NCI-H2081 treated with DMSO at 0.1 percent for 48 hours (cell line): ENCODE measurements around the gene VWA5B2.
A peak's percentile ranks its signal among the peaks of the same experiment; 100 is the strongest.
"Not testable (repeated sequence)": the region's sequence is repeated elsewhere in the genome, so short reads cannot be mapped to it uniquely, and the experiment has no call there.

Experiments used
- DNase-seq: peaks from one replicate; lab custom pipeline; 2025; lab: John Stamatoyannopoulos, UW

The VWA5B2 gene

DNA sequence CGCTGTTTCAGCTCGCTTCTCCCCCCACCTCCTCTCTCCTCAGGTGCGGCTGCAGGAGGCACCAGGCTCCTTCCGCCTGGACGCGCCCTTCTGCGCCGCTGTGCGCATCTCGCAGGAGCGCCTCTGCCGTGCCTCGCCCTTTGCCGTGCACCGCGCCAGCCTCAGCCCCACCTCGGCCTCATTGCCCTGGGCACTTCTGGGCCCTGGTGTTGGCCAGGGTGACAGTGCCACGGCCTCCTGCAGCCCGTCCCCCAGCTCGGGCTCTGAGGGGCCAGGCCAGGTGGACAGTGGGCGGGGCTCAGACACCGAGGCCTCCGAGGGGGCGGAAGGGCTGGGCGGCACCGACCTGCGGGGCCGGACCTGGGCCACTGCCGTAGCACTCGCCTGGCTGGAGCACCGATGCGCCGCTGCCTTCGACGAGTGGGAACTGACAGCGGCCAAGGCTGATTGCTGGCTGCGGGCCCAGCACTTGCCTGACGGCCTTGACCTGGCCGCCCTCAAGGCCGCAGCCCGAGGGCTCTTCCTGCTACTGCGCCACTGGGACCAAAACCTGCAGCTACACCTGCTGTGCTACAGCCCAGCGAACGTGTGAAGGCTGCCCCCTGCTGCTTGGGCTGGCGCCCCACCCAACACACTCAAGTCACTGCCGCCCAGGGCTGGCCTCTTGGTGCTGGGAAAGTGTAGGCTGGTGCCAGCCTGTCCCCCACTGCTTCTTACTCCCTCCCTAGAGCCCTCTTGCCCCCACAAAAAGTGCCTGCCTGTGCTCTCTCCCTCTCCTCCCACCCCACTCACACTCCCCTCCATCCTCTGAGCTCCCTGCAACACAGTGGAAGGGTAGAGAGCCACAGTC, 12.3 kb downstream of the VWA5B2 start:
- no peak for DNase-seq

DNA sequence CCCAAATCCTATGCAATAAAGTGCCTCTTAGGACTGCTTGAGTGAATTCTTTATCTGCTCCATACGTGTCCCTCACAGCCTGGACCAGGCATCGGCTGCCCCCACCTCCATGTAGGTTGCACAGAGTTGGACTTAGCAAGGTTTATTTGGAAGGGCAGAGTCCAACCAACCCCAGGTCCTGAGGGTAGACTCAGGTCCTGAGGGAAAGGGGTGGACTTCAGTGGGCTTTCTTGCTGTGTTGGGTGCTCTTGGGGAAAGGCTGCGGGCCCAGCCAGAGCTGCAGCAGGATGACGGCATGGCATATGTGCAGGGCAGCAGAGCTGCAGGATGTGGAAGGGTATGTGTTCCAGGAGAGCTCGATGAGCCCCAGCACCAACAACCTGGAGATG, 12.9 kb downstream of the VWA5B2 start:
- DNase-seq: no peak

DNA sequence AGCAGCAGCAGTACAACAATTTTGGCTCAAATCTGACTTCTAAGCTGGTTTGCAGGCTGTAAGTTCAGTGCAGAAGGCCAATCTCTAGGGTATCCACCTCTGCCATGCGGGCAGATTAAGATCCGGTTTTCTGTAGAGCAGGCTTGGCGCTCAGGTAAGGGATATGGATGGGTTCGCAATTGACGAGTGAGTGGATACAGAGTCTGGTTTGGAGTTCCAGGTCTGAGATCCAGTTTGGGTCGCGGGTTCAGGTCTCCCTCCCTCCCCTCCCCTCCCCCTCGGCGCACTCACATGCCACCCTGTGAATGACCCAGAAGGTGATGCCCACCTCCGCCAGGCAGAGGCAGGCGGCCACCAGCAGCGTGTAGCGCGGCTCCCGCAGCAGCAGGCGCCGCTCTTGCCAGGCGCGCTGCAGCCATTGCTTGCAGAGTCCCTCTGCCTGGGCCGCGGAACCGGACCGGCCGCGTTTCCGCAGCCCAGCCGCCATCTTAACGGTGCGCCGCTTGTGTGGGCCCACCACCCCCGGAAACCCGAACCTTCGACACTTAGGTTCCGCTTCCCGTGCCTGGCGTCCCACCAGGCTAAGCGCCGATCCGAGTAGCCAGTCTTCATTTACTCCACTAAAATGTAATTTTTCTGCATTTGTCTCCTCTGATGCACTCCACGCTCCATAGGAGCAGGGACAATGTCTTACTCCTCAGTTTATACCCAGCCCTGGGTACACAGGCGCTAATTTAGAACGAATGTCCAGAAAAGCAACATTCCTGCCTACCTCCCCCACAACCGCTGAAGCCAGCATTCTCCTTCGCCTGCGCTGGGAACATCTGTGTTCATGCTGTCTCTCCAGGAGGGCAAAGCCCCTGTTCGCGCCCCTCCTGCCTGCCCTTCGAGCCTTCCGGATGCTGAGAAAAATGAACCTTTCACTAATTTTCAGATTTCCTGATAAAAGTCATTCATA, 19.3 kb downstream of the VWA5B2 start, which contains the start of gene ALG3:
Gene ALG3, minus strand, starts transcription at position 509 of the 958 bp plus-strand sequence. Its CDS starts 22 bp downstream, at position 487.
- DNase-seq: peak; percentile 39

DNA sequence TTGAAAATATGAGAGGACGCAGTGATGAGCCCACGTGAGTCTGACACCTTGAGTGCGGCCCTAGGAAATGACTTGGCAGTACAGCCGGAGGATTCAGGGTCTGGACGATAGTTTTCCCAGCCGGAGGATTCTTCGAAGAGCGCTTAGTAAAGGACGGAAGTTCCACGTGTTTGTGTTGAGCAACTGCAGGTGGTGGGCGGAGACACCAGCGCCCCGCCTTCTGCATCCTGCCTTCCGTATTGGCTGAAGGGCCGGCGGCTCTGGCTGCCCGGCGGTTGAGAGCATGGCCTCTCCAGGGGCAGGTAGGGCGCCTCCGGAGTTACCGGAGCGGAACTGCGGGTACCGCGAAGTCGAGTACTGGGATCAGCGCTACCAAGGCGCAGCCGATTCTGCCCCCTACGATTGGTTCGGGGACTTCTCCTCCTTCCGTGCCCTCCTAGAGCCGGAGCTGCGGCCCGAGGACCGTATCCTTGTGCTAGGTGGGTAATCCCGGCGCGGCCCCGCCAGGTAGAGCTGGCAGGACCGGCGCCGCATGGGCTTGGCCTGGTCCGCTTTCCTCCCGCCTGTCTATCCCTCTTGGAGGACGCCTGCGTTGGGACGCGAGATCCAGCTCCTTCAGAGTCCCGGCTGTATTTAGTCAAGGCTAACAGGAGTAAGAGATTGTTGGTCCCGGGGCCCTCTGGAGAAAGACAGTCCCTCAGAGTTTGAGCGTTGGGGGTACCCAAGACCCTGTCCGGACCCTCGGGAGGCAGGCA, 20.2 kb downstream of the VWA5B2 start, which contains the start of gene EEF1AKMT4:
Gene EEF1AKMT4, plus strand, starts transcription at position 261 of the 755 bp plus-strand sequence. Its CDS starts 23 bp downstream, at position 284.
- peak; percentile 98 for DNase-seq

DNA sequence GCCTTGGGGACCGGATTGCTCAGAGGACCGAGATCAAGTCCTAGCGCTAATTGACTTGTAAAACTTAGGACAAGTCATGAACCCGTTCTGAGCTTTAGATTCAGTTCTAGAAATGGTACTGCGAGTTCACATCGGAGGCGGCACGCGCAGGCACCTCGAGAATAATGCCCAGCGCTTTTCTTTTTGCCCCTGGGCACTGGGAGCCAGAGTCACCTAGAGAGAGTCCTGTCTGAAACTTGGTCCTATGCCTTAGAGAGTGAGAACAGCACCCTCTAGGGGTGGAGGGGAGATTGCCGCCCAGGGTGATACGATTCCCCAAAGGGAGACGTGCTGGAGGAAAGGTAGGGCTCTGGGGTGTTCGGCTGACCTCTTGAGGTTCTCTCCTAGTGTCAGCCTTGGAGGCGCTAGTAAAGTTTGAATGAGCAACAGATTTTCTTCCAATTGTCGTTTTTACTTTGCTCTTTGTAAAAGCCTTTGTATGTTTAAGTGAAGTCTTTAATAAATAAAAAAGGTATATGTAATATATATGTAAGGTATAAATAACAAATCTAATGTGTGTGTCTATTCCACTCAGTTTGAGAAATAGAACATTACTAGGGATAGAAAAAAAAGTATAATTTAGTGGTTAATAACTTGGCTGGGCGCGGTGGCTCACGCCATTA, 20.9 kb downstream of the VWA5B2 start:
- DNase-seq: peak; percentile 91

DNA sequence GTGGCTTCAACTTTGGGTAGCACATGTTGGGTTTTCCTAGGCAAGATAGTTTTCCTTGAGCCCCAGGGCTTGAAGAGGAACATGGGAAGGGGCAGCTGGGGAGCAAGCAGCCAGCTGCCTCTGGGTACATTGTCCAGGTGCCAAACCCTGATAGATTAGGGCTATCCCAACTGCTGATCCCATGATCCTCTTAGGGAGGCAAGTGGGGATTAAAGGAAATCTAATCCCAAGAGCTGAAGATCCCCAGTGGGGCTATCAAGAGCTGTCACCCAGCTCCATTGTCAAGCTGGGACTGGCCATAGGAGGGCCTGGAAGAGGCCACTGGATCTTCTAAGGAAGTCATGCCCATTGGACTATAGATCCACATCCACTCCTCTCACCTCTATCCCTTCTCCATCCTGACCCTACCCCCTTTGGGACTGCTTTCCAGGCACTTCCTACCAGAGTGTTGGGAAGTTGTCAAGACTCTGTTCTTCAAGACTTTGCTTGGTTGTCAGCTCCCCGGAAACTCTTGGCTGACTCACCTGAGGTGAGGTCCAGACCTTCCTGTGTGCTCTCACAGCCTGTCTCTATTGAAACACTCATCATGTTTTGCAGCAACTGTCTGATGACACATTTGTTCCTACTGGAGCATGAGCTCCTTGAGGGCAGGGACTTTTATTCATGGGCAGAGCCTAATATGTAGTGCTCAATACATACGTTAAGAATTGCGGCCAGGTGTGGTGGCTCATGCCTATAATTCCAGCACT, 26.1 kb downstream of the VWA5B2 start:
- no peak for DNase-seq

DNA sequence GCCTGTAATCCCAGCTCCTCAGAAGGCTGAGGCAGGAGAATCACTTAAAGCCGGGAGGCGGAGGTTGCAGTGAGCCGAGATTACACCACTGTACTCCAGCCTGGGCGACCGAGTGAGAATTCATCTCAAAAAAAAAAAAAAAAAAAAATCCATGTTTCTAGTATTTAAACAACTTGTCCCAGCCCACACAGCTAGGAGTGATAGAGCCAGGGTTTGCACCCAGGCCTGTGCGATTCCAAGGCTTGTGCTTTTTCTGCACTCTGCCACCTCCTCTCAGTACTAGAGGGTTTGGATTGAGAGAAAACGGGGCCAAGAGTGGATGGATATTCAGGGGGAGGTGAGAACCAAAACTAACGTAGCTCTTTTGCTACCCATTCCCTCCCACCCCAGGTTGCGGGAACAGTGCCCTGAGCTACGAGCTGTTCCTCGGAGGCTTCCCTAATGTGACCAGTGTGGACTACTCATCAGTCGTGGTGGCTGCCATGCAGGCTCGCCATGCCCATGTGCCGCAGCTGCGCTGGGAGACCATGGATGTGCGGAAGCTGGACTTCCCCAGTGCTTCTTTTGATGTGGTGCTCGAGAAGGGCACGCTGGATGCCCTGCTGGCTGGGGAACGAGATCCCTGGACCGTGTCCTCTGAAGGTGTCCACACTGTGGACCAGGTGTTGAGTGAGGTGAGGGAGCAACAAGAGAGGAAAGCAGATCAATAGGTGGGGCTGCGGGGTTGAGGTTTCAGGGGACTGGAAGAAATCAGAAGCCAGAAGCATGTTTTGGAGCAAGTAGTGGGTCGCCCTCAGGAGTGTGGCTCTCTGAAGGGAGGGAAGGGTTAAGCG, 27.9 kb downstream of the VWA5B2 start:
- no peak for DNase-seq

DNA sequence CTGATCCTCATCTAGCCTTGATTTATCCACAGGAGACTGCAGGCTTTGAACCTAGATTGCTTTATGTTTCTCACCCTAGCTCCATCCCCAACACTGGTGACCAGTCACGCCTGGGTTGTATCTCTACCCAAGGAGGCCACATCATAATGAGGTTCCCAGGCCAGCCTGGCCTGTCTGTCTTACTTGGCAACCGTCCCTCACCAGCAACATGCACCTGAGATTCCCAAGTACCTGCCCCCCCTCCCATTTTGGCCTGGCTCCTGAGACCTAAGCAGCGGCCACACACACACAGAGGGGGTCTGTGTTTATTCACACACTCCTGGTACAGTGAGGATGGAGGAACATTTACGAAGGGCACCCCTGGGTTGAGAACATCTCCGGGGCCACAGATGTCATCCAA, 29.5 kb downstream of the VWA5B2 start:
- no peak for DNase-seq

DNA sequence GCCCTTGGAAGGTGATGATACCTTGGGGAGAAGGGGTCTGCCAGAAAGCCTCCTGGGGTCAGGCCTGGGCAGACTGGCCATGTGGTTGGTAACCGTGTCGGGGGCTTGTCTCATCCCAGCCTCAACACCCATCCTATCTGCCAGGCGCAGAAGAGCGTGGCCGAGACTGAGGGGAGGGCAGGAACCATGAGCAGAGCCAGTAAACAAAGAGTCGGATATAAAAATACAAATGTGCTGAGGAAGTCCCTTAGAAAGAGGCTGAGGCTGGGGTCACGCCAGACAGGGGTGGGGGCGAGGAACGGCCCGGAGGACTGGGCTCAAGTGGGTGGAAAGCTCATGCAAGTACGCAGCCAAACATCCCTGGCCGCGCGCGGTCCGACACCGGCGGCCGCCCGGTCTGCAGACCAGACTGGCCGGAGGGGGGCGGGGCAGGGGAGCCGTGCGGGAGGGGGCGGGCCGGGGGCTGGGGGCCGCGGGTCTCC, 30.1 kb downstream of the VWA5B2 start:
- no peak for DNase-seq

DNA sequence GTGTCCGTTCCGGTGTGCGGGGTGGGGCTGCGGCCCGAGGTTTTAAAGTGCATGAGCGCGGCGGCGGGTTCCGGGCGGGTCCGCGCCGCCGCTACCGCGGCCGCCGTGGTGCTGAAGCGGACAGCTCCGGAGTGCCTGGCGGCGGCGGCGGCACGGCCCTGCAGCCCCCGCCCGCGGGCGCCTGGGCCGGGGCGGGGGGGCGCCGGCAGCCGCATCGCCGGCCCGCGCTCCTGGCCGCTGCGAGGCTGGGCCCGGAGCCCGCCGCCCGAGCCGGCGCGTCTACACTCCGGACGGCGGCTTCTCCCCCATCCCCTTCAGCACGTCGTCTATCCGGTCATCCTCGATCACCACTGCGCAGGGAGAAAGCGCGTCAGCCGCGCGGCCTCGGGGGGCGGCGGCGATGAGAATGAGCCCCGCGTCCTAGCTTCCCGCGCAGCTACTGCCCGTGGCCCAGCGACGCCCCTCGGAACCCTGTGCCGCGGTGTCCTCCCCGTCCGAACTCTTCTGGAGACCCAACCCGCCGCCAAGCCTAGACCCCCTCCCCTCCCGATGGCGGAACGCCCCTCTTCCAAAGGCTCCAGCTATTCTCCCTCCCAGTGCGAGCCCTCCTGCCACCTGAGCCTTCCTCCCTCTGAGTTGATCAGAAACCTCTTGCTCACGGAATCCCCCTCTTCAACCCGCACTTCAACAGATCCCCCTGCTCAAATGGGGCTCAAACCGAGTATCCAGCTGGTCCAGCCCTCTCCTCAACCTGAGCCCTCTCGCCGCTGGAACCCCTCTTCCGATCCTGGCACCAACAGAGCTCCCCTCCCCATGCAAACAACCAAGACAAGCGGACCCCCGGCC, 30.7 kb downstream of the VWA5B2 start:
- no peak for DNase-seq

DNA sequence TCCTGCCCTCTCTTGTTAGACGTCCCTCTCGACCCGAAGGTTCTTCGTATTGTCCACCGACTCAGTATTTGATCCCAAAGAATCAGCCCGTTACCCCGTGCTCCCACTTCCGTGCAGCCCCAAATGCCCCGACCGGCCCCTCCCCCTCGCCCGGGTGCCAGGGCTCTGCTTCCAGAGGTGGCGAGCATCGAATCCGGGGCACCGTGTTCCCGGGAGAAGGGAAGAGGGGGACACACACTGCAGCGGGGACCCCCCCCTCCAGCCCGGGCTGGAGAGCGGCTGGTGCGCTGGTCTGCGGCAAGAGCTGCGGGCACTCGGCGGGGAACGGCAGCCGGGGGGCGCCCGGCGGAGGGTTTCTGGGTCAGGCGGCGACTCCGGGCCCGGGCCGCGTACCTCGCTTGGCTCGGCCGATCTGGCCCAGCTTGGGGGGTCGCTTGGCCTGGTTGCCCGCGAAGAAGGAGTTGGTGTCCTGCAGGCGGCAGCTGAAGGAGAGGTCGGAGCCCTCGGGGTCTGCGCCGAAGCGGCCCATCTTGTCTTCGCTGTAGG, 31.4 kb downstream of the VWA5B2 start:
- no peak for DNase-seq

DNA sequence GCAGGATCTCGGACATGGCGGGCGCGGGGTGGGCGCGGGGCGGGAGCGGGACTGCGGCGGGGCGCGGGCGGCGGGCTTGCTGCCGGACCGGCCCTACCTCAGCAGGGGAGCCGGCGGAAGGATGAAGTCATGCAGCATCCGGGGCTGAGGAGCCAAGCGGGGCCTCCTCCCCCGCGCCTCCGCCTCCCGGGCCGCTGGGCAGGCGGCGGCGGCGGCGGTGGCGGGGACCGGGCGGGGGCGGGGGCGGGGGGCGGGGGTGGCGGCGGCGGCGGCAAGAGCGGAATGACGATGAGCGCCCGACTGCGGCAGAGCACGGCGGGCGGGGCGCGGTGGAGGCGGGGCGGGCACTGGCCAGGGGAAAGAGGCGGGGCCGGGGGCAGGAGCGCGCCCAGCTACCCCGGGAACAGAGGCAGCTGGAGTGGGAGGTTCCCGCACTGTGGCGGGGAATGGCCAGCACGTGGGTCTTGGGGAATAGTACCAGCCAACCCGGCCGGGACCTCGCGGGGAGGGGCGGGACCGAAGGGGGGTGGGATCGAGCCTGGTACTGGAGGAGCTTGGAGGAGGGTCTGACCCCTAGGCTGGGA, 32.0 kb downstream of the VWA5B2 start, which contains the start of gene CAMK2N2:
Gene CAMK2N2, minus strand, starts transcription at position 284 of the 584 bp plus-strand sequence. Its CDS starts 268 bp downstream, at position 16.
- peak; percentile 80 for DNase-seq

DNA sequence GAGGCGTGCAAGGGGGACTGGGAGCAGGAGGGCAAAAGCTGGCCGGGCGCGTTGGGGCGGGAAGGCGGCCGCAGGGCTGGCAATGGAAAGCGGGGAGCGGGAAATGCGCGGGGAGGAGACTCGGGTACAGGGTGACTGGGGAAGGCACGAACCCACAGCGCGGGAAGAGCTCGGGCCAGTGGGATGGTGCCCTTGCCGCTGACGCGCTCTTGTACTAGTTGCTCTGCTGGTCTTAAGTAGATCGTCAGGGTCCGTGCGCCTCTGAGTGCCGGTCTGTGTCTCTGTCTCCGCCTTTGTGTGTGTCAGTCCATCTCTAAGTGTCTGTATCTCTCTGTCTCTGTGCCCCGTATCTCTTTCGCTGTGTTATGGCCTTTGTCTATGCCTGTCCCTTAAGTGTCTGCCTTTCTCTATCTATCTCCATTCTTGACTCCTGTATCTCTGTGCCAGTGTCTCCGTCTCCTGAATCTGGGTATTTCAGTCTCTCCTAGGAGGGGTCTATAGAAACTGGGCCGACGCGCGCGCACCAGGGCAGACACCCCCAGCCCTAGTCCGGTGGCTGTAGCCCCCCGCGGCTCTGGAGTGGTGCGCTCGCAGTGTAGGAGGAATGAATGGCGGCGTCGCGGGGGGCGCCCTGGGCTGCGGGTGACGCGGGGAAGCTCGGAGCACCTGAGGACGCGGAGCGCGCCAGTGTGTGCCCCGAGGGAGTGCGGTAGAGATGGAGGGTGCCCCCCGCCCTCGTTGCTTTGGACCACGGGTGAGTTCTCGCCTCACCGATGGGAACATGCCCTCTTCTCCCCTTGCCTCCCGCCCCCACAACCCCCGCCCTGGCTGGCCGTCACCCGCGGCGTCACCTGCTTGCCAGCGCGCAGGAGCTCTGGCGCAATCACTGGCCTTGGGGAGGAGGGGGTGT, 32.7 kb downstream of the VWA5B2 start:
- DNase-seq: peak; percentile 53

DNA sequence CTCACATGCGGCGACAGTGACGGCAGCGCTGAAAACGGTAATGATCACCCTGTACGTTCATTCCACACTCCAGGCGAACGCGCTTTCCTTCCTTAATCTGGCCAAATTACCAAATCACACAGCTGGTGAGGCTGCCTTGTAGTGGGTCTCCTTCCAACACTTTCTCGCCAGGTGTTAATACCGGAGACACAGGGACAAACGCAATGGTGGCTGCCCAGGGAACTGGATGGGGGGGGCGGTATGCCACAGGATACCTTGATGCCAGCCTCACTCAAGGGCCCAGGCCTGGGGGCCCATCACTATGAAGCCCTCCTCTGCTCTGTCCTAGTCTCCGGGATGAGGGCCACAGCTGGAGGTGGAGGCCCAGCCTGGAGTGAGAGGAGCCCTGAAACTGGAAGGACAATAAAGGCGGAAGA, 33.4 kb downstream of the VWA5B2 start:
- DNase-seq: no peak

DNA sequence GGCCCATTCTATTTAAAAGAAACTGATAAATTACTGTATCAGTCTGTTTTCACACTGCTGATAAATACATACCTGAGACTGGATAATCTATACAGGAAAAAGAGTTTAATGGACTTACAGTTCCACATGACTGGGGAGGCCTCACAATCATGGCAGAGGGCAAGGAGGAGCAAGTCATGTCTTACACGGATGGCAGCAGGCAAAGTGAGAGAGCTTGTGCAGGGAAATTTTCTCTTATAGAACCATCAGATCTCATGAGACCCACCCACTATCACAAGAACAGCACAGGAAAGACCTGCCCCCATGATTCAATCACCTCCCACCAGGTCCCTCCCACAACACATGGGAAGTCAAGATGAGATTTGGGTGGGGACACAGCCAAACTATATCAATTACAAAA, 37.9 kb downstream of the VWA5B2 start:
- not testable (repeated sequence) for DNase-seq

DNA sequence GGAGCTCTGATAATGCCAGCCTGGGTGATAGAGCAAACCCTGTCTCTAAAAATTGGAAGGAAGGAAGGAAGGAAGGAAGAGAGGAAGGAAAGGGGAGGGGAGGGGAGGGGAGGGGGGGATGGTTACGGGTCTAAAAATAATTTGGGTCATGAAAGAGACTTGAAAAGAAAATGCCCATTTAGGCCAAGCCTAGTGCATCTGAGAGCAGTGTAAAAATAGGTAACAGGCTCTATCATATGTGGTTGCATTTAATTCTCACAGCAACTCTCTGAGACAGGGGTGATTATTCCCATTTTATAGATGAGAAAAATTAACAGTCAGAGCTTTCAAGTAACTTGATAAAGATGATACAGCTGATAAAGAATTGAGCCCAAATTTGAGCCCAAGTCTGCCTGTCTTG, 42.9 kb downstream of the VWA5B2 start:
- DNase-seq: no peak

DNA sequence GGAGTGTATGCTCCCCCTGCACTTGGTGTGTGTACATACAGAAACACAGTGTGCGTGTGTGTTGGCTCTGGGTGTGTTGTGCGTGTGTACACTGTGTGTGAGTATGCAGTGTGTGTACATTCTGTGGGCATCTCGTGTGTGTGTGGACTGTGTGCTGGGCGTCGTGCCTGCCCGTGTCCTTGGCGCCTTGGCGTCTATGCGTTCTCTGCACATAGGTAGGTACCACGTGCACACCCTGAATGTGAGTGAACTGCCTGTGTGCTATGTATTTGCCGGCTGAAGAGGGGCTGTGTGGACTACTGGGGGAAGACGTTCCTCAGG, 46.0 kb downstream of the VWA5B2 start:
- no peak for DNase-seq
